Mesenchymal stem cell (in vitro differentiated cells and primary cell): Measurements from ENCODE around the gene SLC7A7.

Experiments used
- DNase-seq: peaks from one replicate; pipeline ENCODE4 v3.0.0-alpha.2; 2013
- H2AFZ ChIP-seq: one replicate; pipeline ENCODE4 v1.6.1; 2013; ENCODE audit warnings: low read depth, mild to moderate bottlenecking, control low read depth, inconsistent platforms, low read length, moderate library complexity
- H2AK5ac ChIP-seq: 2 replicates; pipeline ENCODE4 v1.6.1; 2013; ENCODE audit warnings: low read length, moderate library complexity, mild to moderate bottlenecking, inconsistent platforms; ENCODE audit not compliant: severe bottlenecking
- H2BK120ac ChIP-seq: one replicate; pipeline ENCODE4 v1.6.1; 2013; ENCODE audit warnings: low read depth, mild to moderate bottlenecking, inconsistent platforms, low read length, moderate library complexity
- H2BK12ac ChIP-seq, 2 experiments: one replicate each; pipeline ENCODE4 v1.6.1; 2013; ENCODE audit warnings: inconsistent platforms in 2 of 2, low read length in 2 of 2, mild to moderate bottlenecking in 2 of 2, moderate library complexity in 2 of 2, control low read depth in 1 of 2
- H2BK15ac ChIP-seq: one replicate; pipeline ENCODE4 v1.6.1; 2013; ENCODE audit warnings: mild to moderate bottlenecking, low read depth, inconsistent platforms; ENCODE audit not compliant: poor library complexity, severe bottlenecking
- H2BK5ac ChIP-seq: 2 replicates; pipeline ENCODE4 v1.6.1; 2013; ENCODE audit warnings: low read depth, mild to moderate bottlenecking, low read length, control low read depth, inconsistent platforms; ENCODE audit not compliant: poor library complexity, severe bottlenecking
- H3K14ac ChIP-seq, 2 experiments: one replicate each; pipeline ENCODE4 v1.6.1; 2013; ENCODE audit warnings: inconsistent platforms in 2 of 2, low read length in 2 of 2, control low read depth in 1 of 2, mild to moderate bottlenecking in 1 of 2, moderate library complexity in 1 of 2
- H3K18ac ChIP-seq, 2 experiments: one replicate each; pipeline ENCODE4 v1.6.1; 2013; ENCODE audit warnings: inconsistent platforms in 2 of 2, low read length in 2 of 2, control low read depth in 1 of 2, low read depth in 1 of 2, mild to moderate bottlenecking in 1 of 2
- H3K23ac ChIP-seq, 2 experiments: one replicate each; pipeline ENCODE4 v1.6.1; 2013; ENCODE audit warnings: inconsistent platforms in 2 of 2, low read length in 2 of 2, mild to moderate bottlenecking in 2 of 2, moderate library complexity in 2 of 2, control low read depth in 1 of 2
- H3K27ac ChIP-seq: 2 replicates; pipeline ENCODE4 v1.5.1; 2013; ENCODE audit warnings: mild to moderate bottlenecking, moderate library complexity, low read length, control low read depth, inconsistent platforms; ENCODE audit not compliant: poor library complexity, severe bottlenecking
- H3K27me3 ChIP-seq, 2 experiments: 2 replicates each; pipeline versions ENCODE4 v1.6.1 to v1.7.0; 2013; ENCODE audit warnings: low read length in 2 of 2, mild to moderate bottlenecking in 2 of 2, moderate library complexity in 2 of 2, control low read depth in 1 of 2, inconsistent platforms in 1 of 2; ENCODE audit not compliant: control insufficient read depth in 1 of 2, insufficient read depth in 1 of 2
- H3K36me3 ChIP-seq, 2 experiments: 2 replicates each; pipeline versions ENCODE4 v1.6.1 to v1.7.0; 2013; ENCODE audit warnings: low read length in 2 of 2, control low read depth in 1 of 2, inconsistent platforms in 1 of 2, low read depth in 1 of 2, mild to moderate bottlenecking in 1 of 2; ENCODE audit not compliant: insufficient read depth in 2 of 2, control insufficient read depth in 1 of 2
- H3K4ac ChIP-seq, 2 experiments: one replicate each; pipeline ENCODE4 v1.6.1; 2013; ENCODE audit warnings: inconsistent platforms in 2 of 2, low read length in 2 of 2, mild to moderate bottlenecking in 2 of 2, moderate library complexity in 2 of 2, control low read depth in 1 of 2, low read depth in 1 of 2
- H3K4me1 ChIP-seq: 2 replicates; pipeline ENCODE4 v1.6.1; 2013; ENCODE audit warnings: low read depth, low read length, control low read depth; ENCODE audit not compliant: control insufficient read depth, insufficient read depth
- H3K4me2 ChIP-seq: 2 replicates; pipeline ENCODE4 v1.6.1; 2013; ENCODE audit warnings: low read length, mild to moderate bottlenecking, inconsistent platforms; ENCODE audit not compliant: poor library complexity, severe bottlenecking
- H3K4me3 ChIP-seq, 2 experiments: 2 replicates each; pipeline versions ENCODE4 v1.5.1 to v1.7.0; 2013; ENCODE audit warnings: low read length in 2 of 2, mild to moderate bottlenecking in 2 of 2, control low read depth in 1 of 2, low read depth in 1 of 2; ENCODE audit not compliant: insufficient read depth in 1 of 2
- H3K79me1 ChIP-seq: replicated peaks from 2 replicates; pipeline ENCODE4 v1.6.1; 2013; ENCODE audit warnings: mild to moderate bottlenecking, control low read depth, low read length, inconsistent platforms; ENCODE audit not compliant: poor library complexity, severe bottlenecking
- H3K9ac ChIP-seq: 2 replicates; pipeline ENCODE4 v1.7.0; 2013; ENCODE audit warnings: mild to moderate bottlenecking, low read length, moderate library complexity
- H3K9me3 ChIP-seq: 2 replicates; pipeline ENCODE4 v1.7.0; 2013; ENCODE audit warnings: mild to moderate bottlenecking, low read length; ENCODE audit not compliant: control insufficient read depth
- H4K8ac ChIP-seq: one replicate; pipeline ENCODE4 v1.6.1; 2013; ENCODE audit warnings: inconsistent platforms, mild to moderate bottlenecking, low read length, moderate library complexity
- H4K91ac ChIP-seq: one replicate; pipeline ENCODE4 v1.6.1; 2013; ENCODE audit warnings: mild to moderate bottlenecking, low read length, inconsistent platforms
- WGBS: methylation state at CpG from one replicate; pipeline ENCODE4 v1.1.7; 2013; ENCODE audit warnings: mixed read lengths; 5-methylcytosine and 5-hydroxymethylcytosine counted together

Gene SLC7A7

GRCh38 chr14:22821193-22822015 is 6.2 kb upstream of the SLC7A7 start:
- Histone ChIP-seq H2BK15ac (peak overlapping the region; percentile 39), H2BK120ac (peak overlapping the region; percentile 86), H2AK5ac (no peak overlapping the region), H3K14ac (no peak overlapping the region), H3K9ac (no peak overlapping the region), H3K4ac (no peak overlapping the region), H3K79me1 (no peaks in the 10 kb centered on the region), H3K9me3 (no peaks in the 10 kb centered on the region), H3K27ac (peak overlapping the region; percentile 63), H2BK12ac (peak overlapping the region in 1 of 2 experiments; percentile 49), H4K91ac (peak overlapping the region; percentile 64), H3K23ac (no peak overlapping the region), H3K4me1 (peaks cover 32% of the 10 kb centered on the region), H3K27me3 (no peaks in the 10 kb centered on the region), H3K18ac (no peak overlapping the region), H3K4me2 (no peak overlapping the region), H2BK5ac (peak overlapping the region; percentile 31), H2AFZ (no peak overlapping the region), H3K4me3 (no peak overlapping the region), H3K36me3 (peaks cover 0 to 2% of the 10 kb centered on the region in 2 experiments), H4K8ac (peak overlapping the region; percentile 43)
- DNase-seq, result peak; percentile 78
- WGBS, result 60% methylated on average over 22 of the region's 24 CpGs

GRCh38 chr14:22820731-22821130 is 5.5 kb upstream of the SLC7A7 start:
- no peak overlapping the region for H2AK5ac ChIP-seq
- H3K4me1 ChIP-seq, result peaks cover 32% of the 10 kb centered on the region
- no peak overlapping the region for H3K4ac ChIP-seq
- H3K9me3 ChIP-seq, result no peaks in the 10 kb centered on the region
- no peak overlapping the region for H4K91ac ChIP-seq
- no peak overlapping the region for H4K8ac ChIP-seq
- no peak overlapping the region for H2BK5ac ChIP-seq
- no peak overlapping the region for H3K4me2 ChIP-seq
- no peak overlapping the region for H2BK120ac ChIP-seq
- H3K27me3 ChIP-seq, result no peaks in the 10 kb centered on the region
- peak; percentile 40 for DNase-seq
- H3K36me3 ChIP-seq, result peaks cover 0 to 2% of the 10 kb centered on the region in 2 experiments
- H3K27ac ChIP-seq, result peak overlapping the region; percentile 63
- H2BK15ac ChIP-seq, result no peak overlapping the region
- H3K79me1 ChIP-seq, result no peaks in the 10 kb centered on the region
- H2BK12ac ChIP-seq, result no peak overlapping the region
- H3K4me3 ChIP-seq, result no peak overlapping the region
- H3K14ac ChIP-seq, result no peak overlapping the region
- no peak overlapping the region for H3K18ac ChIP-seq
- WGBS, result 56% methylated on average over 1 of the region's 1 CpG
- H2AFZ ChIP-seq, result no peak overlapping the region
- H3K23ac ChIP-seq, result no peak overlapping the region
- H3K9ac ChIP-seq, result no peak overlapping the region

GRCh38 chr14:22819151-22819988 is 4.1 kb upstream of the SLC7A7 start:
- Histone ChIP-seq H2BK5ac (no peak overlapping the region), H2BK15ac (peak overlapping the region; percentile 45)
- WGBS, result 18% methylated on average over 8 of the region's 10 CpGs

GRCh38 chr14:22814373-22814772 is 862 bp downstream of the SLC7A7 start:
- Histone ChIP-seq H4K8ac (no peak overlapping the region), H3K18ac (peak overlapping the region in 1 of 2 experiments; percentile 80), H3K9ac (no peak overlapping the region), H2BK15ac (no peak overlapping the region), H3K79me1 (no peaks in the 10 kb centered on the region), H3K4me2 (no peak overlapping the region), H2AFZ (no peak overlapping the region), H3K27ac (no peak overlapping the region), H2AK5ac (peak overlapping the region; percentile 6), H3K4me3 (no peak overlapping the region), H3K23ac (no peak overlapping the region), H3K14ac (no peak overlapping the region), H3K9me3 (no peaks in the 10 kb centered on the region), H2BK5ac (no peak overlapping the region), H3K27me3 (no peaks in the 10 kb centered on the region), H3K4ac (no peak overlapping the region), H2BK12ac (no peak overlapping the region), H3K4me1 (peaks cover 13% of the 10 kb centered on the region), H2BK120ac (no peak overlapping the region), H4K91ac (no peak overlapping the region), H3K36me3 (peaks cover 0 to 2% of the 10 kb centered on the region in 2 experiments)
- 94% methylated on average over 7 of the region's 7 CpGs for WGBS
- no peak for DNase-seq

More at GRCh38 chr14:22819151-22819988, 4.1 kb upstream of the SLC7A7 start:
- Histone ChIP-seq H2BK120ac (peak overlapping the region; percentile 29), H3K23ac (no peak overlapping the region), H3K4me1 (peaks cover 36% of the 10 kb centered on the region), H3K9ac (peak overlapping the region; percentile 91), H3K4me2 (no peak overlapping the region), H3K4me3 (peak overlapping the region in 1 of 2 experiments; percentile 73), H4K91ac (peak overlapping the region; percentile 75), H2AK5ac (peak overlapping the region; percentile 51), H3K36me3 (peaks cover 0 to 2% of the 10 kb centered on the region in 2 experiments), H3K9me3 (no peaks in the 10 kb centered on the region), H2BK12ac (peak overlapping the region; percentile 90 to 95), H3K79me1 (no peaks in the 10 kb centered on the region), H3K14ac (peak overlapping the region in 1 of 2 experiments; percentile 68), H3K18ac (peak overlapping the region; percentile 78 to 96), H3K27ac (no peak overlapping the region), H4K8ac (peak overlapping the region; percentile 72), H2AFZ (peak overlapping the region; percentile 79), H3K4ac (peak overlapping the region; percentile 42 to 96), H3K27me3 (no peaks in the 10 kb centered on the region)
- peak; percentile 97 for DNase-seq
